Islet of Langerhans (tissue), 1 donor: ENCODE measurements around the gene ITGA3.

Experiments
- FAIRE-seq: peaks from one replicate; lab custom pipeline; 2011; peaks lifted over from hg19 to GRCh38; lab: Jason Lieb, UNC

ITGA3 gene

DNA sequence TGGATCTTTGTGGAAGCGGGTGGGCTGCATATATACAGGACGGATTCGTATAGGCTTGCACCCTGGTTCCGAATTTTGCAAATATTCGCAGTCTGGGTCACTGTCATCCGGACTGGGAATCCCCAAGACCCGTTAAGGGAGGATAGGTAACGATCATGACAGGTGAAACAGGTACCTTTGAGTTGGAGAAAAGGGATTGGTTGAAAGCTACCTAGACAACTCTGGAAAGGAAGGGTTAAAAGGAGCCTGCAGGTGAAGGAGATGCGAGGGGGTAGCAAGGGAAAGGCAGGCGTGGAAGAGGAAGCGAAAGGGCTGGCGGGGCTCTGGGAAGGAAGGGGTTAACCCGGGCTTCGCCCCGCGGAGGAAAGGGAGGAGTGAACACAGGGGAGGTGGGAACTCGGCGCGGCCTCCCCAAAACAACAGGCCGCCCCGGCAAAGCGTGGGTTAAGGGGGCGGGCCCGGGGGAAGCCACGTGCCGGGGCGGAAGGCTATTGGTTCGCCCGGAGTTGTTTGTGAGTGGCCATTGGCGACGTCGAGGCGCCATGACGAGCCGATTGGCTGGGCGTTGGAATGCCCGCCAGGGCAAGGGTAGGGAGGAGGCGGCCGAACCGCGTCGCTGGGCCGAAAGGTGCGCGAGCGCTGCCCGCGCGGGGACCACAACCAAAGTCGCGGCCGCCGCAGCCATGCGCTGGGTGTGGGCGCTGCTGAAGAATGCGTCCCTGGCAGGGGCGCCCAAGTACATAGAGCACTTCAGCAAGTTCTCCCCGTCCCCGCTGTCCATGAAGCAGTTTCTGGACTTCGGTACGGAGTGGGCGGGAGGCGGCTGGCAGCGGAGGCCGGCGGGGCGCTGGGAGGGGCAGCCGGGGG lies 39.1 kb downstream of the ITGA3 start, which contains the start of gene PDK2:
Gene PDK2 (plus strand): TSS at position 599 of the 867 bp plus-strand sequence. CDS start 85 bp downstream, at position 684.
- FAIRE-seq: no peak

DNA sequence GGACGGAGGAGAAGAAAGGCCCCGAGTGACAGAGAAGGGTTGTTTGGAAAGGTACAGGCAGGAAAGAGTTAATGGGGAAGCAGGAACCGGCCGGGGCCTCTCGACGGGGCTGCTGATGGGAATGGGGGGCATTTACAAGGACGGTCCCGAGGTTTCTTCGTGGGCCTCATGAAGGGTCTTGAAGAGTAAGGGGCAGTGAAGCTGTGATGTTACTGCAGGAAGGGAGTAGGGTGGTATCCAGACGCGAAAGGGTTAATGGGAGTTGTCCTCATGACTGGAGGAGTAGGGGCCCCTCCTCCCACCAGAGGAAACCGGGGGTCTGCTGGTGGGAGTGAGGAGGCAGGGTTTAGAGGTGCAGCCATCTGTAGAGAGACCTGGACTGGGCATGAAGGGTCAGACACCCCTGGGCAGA lies 39.7 kb downstream of the ITGA3 start:
- no peak for FAIRE-seq

DNA sequence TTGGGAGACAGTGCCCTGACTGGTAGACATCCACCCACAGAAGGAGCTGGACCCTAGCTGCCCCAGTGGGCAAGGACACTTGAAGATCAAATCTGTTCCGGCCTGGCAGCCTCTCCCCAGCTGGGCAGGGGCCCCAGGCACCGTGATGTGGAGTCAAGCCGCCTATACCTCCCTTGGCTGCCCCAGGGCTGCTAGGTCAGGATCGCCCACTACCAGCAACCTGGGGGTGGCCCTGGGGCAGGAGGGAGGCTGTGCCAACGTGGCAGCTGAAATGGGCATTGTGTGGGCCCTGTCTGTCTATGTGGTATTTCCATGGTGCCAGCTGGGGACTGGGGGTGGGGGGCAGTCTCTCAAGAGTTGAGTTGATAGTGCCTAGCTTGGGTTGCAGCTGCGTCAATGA lies 40.2 kb downstream of the ITGA3 start:
- FAIRE-seq: no peak

DNA sequence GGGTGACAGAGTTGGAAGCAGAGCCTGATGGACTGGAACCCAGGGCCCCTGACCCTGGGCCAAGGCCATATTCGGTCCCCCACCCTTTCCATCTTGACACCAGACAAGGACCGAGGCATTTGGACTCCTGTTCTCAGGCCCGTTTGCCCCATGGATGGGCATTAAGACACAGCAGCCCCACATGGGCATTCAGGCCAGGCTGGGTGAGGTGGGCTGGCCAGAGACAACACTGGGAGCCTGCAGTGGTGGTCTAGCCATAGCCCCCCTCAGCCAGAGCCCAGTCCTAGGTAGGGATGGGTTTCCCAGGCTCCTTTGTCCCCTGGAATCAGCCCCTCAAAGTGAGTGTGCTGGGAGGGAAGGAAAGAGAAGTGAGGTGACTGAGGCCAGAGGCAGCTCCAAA lies 40.8 kb downstream of the ITGA3 start:
- no peak for FAIRE-seq

DNA sequence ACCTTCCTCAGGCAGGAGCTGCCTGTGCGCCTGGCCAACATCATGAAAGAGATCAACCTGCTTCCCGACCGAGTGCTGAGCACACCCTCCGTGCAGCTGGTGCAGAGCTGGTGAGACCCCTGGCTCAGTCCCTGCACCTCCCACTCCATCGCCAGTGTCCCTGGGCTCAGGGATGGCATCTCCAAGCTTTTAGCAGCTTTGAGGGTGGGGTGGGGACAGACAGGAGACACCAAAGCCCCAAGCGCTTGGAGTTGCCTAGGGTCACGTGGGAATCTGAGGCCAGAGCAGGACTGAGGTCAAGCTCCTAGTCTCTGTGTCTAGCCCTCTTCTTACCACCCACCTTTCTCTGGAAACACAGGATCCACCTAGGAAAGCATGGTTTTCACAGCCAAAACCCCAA lies 41.5 kb downstream of the ITGA3 start:
- no peak for FAIRE-seq

DNA sequence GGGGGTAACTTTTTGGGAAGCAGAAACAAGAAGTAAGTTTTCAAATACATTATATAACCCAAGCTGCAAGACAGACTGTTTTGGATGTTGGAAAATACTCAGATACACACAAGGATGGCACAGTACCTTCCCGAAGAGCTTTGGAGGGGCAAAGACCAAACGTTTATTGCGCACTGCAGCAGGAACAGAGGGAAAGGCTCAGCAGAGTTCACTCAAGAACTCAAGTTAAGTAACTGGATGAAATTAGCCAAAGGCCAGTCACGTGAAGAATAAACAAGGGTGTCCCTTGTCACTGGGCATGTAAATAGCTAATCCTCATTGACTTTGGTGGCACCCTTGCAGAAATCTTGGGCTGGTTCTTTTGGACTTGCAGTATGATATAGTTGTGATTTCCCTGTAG lies 42.0 kb downstream of the ITGA3 start:
- no peak for FAIRE-seq

DNA sequence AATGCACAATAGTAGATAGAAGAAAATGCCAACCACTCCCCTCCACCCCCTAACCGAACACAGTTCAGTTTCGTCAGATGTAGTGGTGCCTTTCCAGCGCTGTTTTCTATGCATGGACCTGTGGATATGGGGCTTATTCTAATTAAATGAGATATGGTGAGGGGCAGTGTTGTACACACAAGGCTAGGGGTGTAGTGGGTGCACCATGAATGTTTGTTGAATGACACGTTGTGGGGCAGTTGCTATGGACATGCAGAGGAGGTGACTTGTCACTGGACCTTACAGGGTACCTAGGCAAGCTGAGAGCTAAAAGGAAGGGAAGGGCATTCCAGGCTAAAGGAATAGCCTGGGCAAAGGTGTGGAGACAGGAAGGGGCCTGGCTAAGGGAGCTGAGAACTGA lies 42.7 kb downstream of the ITGA3 start:
- no peak for FAIRE-seq

DNA sequence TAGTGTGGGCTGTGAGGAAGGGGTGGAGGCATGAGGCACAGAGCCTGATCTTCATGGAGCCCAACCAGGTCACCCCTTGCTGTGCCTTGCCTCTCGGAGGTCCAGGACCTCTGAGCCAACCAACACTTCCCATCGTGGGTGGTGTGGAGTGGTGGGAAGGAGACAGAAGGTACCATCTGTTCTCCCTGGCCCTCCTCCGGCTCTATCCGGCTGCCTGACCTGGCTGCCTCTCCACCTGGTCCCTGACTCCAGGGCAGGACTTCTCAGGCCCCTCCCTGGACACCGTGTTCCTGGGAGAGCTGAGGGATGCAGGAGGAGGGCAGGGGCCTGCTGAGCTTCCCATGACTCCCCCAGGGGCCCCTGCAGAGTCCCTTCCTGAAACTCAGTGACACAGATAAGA lies 43.1 kb downstream of the ITGA3 start:
- no peak for FAIRE-seq

DNA sequence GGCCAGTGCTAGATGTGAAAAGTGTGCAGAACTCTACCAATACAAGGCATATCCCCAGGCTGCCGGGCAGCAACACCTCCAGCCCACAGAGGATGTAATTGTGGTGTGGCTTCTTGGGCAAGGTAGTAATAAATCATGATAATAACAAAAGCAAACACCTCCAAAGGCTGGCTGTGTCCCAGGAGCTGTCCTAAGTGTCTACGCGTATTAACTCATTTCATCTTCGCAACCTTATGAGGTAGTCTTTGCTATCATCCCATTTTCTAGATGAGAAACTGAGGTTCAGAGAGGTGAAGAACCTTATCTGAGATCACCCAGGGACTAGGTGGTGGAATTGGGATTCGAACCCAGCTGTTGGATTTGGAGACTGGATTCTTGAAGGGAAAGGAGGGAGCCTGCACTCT lies 44.6 kb downstream of the ITGA3 start:
- peak; percentile 24 for FAIRE-seq

DNA sequence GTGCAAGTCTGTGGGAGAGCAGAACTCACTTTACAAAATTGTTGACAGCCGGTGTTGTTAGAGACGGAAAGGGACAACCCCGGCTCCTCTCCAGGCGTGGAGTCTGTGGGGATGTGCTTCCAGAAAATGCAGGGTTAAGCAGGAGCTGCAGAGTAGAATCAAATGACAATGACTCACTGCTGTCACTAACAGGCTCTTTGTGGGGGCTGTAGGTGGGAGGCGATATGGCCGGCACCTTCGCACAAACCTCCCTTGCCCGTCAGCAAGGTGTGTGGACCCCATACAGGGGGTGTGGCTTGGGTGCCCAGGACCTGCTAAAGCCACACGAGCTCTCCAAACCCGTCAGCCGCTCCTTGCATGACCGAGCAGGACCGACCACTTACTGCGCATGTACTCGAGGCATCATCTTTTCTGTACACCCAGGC lies 45.0 kb downstream of the ITGA3 start:
- FAIRE-seq: no peak

DNA sequence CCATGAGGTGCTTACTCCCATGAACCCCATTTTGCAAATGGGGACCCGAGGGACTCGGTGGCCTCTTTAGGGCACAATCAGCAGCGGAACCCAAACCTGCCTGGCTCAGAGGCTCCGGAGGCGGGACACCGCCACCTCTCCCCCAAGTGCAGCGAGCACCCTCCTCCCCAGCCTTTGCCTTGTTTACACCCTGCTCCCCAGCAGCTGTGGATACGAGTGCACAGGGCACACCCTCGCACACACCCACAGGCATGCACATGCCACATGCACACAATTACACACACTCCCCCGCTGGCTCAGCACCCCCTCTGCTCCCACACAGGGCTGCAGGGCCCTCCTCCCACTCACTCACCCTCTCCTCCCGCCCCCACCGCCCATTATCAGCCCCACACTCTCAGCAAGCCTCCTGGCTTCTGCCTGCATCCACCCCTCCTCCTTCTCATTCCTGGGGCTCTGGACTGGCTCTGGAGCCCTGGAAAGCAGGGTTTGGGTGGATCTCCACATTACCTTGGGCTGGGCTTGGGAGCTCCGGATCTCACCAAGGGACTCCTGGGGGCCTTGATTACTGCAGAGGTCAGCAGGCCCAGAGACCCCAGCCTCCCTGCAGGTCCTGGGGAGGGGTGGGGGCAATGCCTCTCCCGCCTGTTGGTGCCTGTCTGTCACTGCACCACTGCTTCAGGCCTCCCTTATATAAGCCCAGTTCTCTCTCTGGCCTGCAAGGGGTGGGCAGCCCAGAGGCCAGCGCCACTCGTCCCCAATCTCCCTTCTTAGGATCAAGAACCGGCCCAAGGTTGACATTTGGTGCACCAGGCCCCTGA lies 45.6 kb downstream of the ITGA3 start:
- no peak for FAIRE-seq

DNA sequence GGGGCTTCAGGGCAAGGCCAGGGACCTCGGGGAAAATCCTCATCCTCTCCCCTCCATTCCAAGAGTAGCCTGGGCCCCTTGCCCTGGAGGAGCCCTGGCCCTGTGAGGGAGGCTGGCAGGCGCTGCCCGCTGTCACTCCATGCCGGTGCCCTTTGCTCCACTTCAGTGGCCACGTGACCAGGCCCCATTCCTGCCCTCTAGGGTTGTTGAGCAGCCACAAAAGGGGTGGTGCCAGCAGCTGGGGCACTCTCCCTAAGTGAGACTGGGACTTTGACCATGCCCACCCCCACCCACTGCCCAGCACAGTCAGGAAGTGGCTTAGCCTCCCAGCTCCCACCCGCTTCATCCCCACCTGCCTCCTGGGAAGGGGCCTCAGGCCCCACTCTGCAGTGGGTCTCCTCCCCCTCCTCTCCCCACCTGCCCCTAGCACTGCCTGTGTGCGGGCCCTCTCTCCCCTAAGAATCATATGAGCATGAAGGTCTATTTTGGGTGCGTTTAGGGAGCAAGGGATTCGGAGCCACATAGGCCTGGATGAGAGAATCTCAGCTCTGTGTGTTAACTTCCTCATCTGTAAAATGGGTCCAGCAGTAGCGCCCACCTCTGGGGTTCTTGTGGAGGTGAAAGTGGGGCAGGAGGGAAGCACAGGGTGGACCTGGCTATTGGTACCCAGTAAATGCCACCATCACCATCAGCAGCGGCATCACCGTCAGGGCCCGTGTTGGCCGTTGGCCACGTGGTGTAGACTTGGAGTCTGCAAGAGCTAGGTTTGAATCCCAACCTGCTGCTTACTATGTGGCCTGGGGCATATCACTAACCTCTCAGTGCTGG lies 46.5 kb downstream of the ITGA3 start:
- no peak for FAIRE-seq

DNA sequence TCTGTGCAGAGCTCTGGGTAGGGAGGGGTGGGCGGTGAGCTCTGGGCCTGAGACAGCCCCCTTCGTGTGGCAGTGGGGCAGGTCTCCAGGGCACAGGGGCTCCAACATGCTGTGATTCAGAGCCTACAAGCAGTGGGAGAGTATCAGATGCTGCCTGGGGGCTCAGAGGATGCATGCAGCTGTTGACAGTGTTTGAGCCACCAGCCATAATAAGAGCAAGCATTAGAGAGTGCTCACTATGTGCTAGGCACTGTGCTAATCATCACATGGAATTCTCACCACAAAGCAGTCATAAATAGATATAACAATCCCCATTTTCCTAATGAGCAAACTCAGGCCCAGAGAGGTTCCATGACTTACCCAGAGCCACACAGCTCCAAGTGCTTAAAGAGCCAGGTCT lies 47.3 kb downstream of the ITGA3 start:
- FAIRE-seq: no peak

DNA sequence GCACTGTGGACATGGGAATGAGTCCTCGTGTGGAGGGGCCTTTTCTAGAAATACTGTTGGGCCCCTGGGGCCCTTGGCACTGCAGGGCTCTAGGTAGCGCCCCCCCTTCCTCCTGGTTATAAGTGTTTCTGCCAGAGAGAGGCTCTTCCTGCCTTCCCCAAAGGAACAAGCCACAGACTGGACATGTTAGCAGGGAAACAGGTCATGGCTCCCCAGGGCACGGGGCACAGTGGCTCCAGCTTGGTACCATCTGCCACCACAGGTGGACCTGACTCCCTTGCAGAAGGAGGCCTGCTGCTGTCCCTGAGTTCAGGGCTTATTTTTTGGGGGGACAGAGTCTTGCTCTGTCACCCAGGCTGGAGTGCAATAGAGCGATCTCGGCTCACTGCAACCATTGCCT lies 48.0 kb downstream of the ITGA3 start:
- FAIRE-seq: no peak

DNA sequence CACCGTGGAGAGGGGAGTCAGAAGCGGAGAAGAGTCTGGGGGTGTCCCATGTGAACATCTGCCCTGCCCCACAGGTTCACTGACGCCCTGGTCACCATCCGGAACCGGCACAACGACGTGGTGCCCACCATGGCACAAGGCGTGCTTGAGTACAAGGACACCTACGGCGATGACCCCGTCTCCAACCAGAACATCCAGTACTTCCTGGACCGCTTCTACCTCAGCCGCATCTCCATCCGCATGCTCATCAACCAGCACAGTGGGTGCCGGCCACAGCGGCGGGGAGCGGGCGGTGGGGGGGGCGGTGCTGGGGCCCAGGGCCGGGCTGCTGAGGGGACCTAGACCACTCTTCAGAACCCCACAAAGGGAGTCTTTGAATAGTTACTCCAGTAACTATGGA lies 49.9 kb downstream of the ITGA3 start:
- FAIRE-seq: no peak

DNA sequence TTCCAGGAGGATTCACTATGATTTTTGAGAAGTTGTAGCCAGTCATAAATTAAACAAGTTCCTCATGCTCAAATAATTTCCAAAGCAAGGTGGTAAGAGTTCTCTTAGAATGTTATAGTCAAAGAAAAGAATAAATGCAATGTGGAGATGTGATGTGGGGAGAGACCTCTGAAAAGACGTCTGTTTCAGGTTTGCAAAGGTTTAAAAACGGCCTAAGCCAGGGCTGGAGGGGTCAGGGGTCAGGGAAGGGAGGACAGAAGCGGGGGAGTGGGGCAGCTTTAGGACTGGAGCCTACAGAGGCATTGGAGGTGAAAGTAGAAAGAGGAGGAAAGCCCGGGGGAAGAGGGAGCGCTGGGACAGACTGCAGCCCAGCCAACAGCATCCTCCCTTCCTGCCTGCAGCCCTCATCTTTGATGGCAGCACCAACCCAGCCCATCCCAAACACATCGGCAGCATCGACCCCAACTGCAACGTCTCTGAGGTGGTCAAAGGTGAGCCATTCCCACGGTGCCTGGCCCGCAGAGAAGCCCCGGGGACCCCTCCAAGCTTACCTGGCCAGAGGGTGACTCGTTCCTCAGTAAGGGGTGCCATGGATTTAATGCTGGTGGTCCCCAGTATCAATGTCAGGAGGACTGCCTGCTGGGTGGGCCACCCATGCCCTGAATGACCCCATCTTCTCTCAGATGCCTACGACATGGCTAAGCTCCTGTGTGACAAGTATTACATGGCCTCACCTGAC lies 50.7 kb downstream of the ITGA3 start:
- no peak for FAIRE-seq

DNA sequence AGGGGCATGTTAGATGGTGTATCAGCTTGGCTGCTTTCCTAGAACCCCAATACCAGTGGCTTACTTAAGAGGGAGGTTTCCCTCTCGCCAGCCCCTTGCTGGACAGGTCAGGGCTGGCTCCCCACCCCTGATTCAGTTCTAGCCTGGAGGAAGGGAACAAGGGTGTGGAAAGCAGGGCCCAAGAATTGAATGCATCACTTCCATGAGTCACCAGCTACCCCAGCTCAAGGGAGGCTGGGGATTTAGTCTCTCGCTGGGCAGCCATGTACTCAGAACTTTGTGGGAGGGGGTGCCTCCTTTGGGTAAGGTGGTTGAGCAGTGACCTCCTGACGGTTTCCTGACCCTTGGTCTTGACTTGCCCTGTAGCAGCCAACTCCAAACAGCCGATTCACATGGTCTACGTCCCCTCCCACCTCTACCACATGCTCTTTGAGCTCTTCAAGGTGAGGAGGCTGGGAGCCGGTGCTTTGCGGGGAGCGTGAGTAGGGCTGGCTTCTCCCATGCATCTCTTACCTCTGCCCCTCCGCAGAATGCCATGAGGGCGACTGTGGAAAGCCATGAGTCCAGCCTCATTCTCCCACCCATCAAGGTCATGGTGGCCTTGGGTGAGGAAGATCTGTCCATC lies 52.0 kb downstream of the ITGA3 start:
- no peak for FAIRE-seq

DNA sequence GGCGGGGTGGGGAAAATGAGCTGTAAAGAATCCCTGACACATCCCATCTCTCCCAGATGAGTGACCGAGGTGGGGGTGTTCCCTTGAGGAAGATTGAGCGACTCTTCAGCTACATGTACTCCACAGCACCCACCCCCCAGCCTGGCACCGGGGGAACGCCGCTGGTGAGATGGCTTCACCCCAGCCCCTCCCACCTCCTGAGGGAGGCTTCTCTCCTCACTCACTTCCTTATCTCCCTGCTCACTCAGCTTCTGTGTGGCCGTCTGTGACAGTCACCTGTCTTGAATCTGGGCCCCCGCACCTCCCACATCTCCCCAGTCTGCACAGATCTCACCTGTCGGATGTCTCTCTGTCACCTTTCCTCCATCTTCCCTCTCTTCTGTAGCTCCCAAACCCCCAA lies 52.6 kb downstream of the ITGA3 start:
- FAIRE-seq: no peak

DNA sequence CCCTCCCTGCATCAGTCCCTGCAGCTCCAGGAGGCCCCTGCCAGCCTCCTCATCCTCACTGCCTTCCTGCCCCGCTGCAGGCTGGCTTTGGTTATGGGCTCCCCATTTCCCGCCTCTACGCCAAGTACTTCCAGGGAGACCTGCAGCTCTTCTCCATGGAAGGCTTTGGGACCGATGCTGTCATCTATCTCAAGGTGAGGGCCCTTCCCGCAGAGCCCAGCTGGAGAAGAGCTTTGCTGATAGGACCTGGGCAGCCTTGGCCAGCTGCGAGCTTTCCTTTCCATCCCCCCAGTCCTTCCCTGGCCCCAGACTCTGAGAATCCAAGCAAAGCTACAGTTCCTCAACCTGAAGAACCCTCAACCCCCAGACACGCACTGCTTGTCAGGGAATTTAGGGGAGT lies 53.3 kb downstream of the ITGA3 start:
- FAIRE-seq: no peak

DNA sequence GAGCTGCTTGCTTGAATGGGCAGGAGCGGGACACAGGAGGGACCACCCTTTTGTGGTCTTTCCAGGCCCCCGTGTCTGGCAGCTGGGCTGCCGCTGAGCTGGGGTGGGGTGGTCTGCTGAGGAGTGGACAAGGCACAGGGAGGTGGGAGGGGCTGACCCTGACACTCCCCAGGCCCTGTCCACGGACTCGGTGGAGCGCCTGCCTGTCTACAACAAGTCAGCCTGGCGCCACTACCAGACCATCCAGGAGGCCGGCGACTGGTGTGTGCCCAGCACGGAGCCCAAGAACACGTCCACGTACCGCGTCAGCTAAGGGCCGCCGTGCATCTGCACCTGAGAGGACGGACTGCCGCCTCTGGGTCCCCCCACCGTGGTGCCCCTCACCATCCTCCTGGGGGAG lies 53.9 kb downstream of the ITGA3 start:
- no peak for FAIRE-seq

DNA sequence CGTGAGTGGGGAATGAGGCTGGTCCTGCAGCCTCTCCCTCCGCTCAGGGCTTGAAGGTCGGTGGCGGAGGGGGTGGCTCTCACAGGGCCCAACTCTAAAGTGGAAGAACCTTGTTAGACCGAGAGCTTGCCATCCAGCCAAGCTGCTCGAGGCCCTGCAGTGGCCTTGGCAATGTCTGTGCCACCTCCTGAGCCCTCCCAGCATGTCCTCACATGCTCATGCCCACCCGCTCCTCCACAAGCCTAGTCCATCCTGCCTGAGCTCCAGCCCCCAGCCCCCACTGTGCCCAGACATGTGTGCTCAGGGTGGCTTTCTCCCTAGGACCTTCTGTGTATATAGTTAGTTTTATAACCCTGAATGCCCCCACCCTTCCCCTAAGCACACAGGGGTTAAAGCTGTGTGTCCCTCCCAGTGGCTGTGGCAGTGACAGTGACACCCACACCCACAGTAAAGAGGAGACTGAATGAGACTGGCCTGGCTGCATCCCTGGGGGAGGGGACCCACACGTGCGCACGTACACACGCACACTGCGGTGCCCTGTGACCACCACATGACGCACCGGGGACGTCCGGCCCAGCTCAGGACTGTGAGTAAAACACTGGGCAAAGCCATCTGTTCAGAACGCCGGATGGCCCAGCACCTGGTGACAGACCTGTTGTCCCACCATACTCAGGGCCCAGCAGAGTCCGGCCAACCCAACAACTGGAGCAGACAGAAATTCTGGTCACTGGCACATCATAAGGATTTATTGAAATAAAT lies 54.9 kb downstream of the ITGA3 start:
- no peak for FAIRE-seq
